HG02970 (cell line): ENCODE results near the gene PRKAG1.

Experiments used
- ATAC-seq: cut with Tn5 transposase; IDR thresholded peaks from one replicate; pipeline ENCODE4 v1.9.1; 2021; ENCODE audit warnings: mild to moderate bottlenecking, moderate library complexity, moderate number of reproducible peaks; ENCODE audit not compliant: unreplicated experiment, low FRiP score

The PRKAG1 gene

DNA sequence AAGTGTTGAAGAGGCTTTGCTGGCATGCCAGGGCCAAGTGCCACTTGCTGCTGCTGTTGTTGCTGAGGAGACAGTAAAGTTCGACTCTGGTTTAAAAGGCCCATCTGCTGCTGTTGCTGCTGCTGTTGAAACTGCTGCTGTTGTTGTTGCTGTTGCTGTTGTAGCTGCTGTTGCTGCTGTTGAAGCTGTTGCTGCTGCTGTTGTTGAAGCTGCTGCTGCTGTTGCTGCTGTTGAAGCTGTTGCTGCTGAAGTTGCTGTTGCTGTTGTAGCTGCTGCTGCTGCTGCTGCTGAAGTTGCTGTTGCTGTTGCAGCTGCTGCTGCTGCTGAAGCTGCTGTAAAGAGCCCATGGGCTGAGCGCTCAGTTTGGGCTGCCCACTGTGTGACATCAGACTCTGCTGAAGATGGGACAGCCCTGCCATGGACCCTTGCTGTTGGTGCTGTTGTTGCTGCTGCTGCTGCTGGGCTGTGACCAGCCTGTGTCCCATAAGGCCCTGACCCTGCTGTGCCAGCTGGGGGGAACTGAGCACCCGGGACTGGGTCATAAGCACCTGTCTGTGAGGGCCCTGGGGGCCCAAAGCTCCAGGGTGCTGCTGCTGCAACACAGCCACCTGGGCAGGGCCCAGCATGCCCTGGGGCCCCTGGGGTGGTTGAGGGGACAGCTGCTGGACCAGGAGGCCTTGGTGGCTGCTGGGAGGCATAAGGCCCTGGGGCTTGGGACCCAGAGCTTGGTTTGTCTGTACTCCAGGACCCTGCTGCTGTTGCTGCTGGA is 14.3 kb upstream of the PRKAG1 start:
- ATAC-seq: no peak

DNA sequence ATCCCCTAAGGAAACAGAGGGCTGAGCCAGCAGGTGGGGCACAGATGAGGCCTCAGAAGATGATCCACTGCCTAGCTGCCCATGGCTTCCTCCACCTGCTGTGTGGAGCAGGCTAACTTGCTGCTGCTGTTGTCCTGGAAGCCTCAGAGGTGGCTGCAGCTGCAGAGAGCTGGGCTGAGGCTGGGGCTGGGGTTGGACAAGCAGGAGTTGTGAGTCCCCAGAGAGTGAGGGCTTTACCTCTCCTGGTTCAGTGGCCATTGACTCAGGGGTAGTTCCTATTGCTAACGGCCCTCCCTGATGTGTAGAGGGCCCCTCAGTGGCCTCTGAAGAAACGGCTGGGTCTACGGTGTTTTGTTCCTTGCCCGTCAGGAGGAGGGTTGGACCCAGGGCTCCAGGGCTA is 13.7 kb upstream of the PRKAG1 start:
- ATAC-seq: no peak

DNA sequence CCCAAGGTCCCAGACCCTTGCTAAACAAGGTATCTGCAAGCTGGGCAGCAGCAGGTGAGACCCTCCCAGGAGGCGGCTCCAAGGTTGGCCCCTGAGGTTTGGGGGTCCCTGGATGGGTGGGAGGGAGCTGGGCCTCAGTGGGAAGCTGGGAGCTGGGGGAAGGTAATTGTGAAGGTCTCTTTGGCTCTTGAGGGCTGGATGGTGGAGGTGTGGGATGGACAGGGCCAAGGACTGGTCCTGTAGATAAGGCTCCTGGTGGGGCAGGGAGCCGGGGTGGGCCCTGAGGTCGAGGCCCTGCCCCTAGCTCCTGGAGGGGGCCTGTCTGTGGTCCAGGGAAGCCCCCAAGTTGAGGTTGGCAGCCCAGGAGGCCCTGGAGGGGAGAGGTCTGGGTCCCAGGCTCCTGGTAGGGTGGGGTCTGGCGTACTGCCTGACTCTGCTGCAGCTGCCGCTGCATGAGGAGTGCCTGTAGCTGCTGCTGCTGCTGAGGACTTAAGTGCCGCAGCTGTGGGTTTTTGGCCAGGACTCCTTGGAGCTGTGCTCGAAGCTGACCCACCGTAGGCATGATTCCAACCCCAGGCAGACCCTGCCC is 13.1 kb upstream of the PRKAG1 start:
- ATAC-seq: no peak

DNA sequence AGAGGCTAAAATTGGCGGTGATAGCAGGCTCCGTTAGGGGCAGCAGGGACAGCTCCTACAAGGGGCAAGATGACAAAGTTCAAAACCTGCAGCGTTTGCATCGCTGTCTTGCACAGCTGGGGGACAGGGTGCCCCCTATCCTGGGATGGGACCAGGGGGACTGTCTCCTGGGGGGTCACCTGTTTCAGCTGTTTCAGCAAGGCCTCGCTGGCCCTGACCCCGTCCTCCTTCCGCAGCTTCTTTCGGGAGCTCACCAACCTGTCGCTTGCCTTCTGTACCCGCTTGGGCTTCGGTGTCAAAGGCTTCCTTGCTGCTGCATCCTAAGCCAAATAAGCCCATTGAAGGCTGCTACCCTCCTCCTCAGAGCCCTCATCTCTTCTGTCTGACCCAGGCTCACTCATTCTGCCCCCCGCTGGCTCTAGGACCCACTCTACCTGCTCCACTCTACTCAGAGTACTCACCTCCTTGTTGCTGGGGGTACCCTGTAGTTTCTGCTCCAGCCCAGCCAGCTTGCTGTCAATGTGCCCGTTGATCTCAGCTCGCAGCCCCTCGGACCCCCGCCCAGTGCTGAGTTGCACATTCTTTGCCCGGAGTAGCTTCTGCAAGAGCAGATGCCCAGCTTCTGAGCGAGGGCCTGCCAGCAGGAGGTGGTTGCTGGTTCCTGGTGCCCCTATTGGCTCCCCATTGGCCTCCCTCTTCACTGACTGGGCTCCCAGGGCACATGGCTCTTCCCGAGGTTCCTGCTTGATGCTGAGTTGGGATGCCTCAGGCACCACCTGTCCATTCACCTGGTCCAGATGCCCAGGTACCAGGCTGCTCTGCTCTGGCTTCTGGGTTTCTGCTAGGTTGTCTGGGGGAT is 12.4 kb upstream of the PRKAG1 start:
- ATAC-seq: no peak

DNA sequence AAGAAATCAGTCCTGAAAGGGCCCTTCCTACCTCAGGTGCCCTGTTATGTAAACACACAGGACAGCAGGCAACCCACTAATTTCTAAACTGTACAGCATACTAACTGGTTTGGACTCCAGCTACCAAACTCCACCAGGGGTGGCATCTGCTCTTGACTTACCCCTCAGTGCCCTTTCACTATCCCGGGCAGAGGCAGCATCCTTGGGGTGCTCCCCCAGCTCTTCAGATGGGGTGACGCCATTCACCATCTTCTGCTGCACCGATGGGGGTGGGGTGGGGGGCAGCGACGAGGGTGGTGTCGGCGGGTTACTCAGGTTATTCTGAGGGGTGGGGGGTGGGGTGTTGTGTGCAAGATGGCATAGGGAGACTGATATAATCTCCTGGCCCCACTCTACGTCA is 11.5 kb upstream of the PRKAG1 start:
- ATAC-seq: no peak

DNA sequence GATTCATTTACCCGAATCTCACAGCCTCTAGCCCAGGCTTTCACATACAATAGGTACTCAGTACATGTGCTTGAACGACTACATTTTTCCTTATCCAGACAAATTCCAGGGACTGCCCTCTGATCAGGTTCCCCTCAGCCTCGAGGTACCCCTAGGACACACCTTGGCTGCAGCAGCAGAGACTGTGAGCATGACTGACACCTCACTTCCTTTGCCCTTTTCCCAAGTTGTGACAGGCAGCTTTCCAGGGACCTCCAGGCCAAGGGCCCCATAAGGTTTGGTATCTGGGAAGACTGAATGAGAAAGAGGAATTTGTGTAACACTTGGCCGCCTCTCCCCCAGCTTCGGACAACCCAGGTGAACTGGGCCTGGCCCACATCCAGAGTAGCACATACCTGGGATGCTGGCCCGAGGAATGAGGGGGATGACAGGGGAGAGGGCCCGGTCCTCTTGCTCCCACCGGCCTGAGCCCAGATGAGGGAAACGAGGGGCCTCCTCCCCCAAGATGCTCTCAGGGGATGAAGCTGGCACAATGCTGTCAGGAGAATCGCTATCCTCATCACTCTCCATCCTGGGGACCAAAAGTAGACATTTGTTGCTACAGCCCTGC is 10.2 kb upstream of the PRKAG1 start:
- no peak for ATAC-seq

DNA sequence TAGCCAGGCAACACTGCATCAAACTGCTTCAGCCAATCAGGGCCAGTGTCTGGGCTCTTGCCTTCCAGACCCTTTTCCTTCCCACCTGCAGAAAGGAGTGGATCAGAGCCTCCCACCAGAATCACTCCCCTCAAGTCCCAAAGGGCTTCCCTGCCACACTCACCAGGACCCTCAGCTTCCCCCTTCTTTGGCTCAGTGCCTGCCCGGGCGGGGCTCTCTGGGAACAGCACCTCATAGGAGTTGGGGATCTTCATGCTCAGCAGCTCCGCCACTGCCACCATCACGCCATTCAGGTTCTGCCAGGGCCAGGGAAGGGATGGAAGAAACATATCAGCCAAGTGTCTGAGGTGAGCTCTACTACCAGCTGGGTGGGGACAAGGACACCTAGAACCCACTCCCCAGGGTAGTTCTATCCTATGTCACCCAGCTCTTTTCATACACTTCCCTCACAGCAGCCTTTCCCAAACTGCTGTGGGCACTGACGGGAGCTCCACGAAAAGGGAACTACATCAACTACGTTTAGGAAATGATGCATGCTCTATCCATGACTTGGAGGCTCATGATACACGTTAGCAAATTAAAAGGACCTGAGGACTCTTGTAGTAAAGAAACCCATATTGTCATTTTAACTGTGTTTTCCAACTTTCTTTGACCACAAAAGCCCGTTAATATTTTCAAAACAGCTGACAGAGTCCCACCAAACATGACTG is 9.4 kb upstream of the PRKAG1 start:
- no peak for ATAC-seq

DNA sequence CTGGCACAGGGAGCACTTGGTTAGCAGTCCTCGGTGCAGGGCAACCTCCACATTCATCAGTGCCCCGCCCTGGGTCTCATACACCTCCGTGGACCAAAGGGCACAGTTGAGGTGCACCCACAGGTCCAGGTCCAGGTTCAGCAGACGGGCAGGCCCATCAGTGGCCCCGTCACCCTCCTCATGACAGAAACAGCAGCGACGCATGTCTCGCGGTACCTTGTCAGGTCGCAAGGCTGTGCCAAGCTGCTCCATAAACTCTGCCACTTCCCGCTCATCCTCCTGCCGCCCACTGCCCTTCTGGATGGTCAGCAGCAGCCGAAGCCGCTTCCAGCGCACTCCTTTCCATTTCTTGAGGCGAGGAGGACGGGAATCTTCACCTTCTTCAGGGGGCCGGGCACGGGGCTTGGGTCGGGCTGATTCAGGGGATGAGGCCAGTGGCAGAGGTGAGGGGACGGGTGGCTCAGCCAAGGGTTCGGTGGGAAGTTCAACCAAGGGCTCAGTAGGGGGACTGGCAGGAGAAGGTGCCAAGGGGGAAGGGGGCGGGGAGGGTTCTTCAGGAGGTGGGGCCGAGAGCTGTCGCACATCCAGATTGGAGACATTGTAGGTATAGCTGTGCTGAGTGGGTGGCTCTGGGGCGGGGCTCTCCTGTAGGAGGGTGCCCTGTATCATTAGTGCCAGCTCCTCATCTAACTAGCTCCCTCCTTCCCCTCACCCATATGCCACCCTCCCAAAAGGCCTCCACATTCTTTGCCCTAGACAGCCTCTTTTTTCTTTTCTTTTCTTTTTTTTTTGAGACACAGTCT is 8.3 kb upstream of the PRKAG1 start:
- ATAC-seq: no peak

DNA sequence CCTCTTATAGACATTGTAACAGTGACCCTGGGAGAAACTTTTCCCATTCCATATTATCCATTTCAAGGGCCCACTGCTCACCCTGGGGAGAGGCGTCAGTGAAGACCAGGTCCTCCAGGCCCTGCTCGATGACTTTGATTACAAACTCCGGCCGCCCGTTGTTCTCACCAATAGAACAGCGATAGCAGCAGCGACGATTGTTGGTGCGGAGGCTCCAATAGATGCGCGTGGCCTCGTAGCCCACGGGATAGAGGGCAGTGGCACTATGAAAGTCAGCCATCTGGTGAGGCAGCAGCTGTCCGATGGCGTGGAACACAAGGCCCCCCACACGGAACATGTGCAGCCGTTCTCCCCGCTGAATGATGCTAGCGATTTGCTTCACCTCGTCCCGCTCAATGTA is 7.5 kb upstream of the PRKAG1 start:
- ATAC-seq: no peak

DNA sequence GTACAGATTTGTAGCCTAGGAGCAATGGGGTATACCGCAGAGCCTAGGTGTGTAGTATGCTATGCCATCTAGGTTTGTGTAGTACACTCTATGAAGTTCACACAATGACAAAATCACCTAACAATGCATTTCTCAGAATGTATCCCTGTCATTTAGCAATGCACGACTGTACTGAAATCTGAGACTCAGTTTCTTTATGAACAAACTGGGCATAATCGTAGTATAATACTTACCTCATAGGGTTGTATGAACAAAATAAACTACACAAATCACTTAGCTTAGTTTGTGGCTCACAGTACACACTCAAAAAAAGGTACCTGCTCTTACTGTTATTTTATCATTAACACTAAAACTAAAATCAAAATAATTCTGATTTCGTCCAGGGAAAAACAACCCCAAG is 6.9 kb upstream of the PRKAG1 start:
- no peak for ATAC-seq

DNA sequence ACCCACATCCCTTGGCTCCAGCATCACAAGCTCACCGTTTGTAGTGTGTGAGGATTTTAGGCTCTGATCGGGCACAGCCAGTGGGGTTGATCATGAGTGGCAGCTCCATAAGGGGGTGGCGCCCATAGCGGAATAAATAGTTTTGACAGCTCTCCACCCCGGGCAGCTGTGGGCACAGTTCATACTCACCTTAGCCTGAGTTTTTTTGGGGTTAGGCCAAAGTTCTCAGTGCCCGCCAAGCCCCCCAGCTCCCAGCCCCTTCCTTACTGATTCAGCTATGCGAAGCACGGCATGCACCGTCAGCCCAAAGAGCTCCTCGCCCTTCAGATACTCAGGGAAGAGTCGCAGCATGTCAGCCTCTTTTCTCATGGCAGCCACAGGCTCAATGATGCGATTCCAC is 6.0 kb upstream of the PRKAG1 start:
- no peak for ATAC-seq

DNA sequence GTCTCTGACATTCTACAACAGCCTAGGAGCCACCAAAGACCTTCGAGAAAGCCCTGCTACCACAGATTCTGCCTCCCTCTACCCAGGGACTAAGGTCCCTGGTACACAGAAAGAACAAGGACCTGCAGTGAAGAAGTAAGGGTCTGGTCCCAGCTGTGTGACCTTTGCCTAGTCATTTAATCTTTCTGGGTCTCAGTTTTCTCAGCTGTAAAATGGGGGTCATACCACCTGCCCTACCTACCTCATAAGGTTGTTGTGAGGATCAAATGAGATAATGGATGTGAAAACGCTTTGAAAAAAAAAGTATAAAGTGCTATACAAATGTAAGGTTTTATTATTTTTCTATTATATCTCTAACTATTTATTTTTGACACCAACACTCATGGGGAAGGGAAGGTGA is 5.2 kb upstream of the PRKAG1 start:
- no peak for ATAC-seq

DNA sequence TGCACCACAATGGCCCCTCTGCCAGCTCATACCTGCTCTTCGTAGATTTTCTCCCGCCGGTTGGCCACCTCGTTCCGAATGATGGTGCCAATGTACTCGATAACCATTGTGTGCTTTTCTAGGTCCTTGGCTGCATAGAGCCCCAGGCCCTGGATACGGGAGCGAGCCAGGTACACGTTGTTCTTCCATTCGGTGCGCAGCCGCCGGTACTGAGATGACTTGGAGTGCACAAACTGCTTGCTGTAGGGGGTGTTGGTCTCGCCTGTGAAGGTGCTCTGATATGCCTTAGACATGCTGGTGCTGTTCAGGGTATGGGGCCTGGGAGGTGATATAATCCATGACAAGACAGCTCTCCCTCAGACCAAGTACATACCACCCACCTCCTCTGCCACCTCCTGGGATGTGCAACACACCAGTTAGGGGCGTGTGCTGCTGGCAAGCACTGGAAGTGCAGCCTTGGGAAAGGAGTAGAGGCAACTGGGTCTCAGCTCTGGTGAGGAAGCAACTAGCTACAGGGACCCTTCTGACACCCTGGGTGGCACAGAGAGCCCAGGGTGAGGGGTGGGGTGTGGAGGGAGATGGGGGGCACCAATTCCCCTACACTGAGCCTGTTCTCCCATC is 4.1 kb upstream of the PRKAG1 start:
- no peak for ATAC-seq

DNA sequence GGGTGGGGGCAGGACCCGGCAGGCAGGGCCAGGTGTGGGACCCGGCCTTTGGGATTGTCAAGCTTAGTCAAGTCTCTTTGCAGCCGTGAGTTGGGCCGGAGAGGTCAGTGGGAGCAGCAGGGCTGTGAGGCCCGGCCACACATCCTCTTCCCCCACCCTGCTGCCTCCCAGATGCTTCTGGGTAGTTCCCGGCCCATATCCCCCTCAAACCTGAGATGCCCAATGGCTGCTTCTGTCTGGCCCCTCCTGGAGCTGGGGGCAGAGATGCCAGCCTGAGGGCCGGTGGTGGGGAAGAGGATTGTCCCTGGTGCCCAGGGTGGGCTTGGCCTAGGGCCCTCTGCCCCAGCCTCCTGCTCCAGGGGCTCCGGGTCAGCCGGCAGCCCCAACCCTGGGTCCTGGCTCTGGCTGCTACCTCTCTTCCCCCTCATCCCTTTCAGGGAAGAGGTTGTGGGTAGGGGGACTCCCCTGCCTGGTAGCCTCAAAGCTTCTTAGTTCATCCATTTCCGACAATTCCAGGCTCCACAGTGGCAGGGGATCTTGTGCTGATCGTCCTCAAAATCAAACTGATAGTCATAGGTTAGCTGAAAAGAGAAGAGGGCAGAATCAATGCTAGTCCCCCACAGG is 2.8 kb upstream of the PRKAG1 start:
- no peak for ATAC-seq

DNA sequence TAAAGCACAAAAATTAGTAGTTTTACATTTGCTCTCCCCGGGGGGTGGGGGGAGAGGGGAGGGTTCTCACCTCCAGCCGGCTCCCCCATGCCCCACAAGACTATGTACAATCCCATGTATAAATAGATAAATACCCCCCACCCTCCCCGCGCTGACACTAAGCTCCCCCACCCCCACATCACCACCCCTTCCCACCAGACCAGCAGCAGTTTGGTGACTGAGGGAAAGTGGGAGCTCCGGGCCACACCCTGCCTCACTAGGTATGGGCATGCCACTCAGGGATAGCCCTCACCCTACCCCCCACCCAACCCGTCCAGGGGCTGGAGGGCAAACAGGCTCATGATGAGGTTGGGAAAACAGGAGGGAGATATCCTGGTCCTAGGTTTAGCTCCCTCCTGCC is 1.9 kb upstream of the PRKAG1 start:
- no peak for ATAC-seq

DNA sequence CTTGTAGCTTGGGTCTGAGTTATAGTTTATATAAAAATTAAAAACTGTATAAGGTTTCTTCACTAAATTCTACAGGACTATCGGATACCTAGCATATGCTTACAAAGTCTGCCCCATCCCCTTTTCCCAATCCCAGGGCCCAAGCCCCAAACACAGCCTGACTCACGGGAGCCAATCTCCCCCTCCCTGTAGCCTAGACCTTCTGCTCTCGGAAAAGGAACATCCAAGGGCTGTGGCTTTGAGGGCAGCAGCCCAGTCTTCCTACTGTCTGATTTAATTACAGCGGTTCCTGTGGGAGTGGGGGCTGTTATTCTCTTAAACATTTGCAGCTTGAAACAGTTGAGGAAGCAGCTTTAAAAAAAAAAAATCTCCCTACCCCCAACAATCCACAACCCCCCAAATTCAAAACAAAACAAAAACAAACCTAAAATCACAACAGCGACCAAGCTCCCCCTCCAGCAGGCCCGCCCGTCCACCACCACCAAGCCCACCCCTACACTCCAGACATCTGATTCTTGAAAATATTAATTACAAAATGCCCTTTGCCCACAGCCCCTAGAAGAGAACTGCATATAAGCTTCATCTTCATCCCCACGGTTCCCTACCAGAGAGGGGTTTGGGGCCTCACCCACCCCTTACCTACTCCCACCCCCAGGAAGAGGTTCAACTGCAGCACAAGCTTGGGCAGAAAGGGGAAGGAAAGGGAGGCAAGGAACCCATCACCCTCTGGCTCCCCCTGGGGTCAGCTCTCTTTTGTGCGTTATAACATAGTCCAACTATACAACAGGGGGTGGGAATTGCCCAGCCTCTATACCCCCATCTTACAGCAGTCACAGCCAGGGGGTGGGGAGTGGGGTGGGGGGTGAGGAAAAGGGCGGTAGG is 1.1 kb upstream of the PRKAG1 start:
- ATAC-seq: no peak

DNA sequence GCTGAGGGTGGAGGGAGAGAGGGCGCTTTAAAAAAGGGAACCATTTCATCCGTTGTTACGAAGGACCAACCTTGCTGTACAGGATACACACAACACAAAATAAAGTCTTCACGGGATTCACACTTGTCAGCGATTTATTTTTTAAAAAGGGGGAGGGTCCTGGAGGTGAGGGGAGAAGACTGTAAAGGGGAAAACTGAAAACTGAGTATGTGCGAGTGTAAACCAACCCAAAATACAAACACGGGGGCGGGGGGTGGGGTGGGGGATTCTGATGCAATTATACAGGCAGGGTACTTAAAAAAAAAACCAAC is 499 bp upstream of the PRKAG1 start:
- ATAC-seq: no peak

DNA sequence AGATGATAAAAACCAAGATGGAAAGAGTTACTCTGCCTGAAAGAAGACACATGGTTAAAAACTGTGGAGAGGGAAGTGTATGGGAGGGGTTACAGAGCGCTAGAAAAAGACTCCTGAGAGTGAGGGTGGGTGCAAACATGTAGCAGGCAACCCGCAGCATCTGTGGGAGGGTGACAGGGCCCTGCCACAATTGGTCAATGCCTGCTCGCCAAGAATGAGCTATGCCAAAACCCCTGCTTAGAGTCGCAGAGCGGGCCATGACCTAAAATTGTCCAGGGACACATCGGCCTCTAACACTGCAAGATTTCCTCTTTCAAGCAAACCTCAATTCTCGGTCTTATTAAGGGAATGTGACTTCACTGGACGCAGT is 700 bp downstream of the PRKAG1 start:
- no peak for ATAC-seq
